H1 (cell line): ENCODE results near the gene PREX1. TPM values are rescaled to one million over a fixed set of nuclear protein-coding genes. Genes with fewer than 3 reads are reported as not detected.

Source experiments
- CTCF ChIA-PET: fragments of 300-600 bp; sonication (Branson Sonifier 250); formaldehyde crosslinking; loops from one replicate; lab custom pipeline; 2021; ENCODE audit not compliant: partially characterized antibody; lab: Charles Lee
- POLR2A ChIA-PET: fragments of 300-600 bp; sonication (Branson Sonifier 250); formaldehyde crosslinking; loops from one replicate; lab custom pipeline; 2021; ENCODE audit warnings: inconsistent platforms; ENCODE audit not compliant: partially characterized antibody; lab: Charles Lee
- DNase-seq, 2 experiments: peaks; one replicate each; pipeline versions ENCODE4 v3.0.0 to v3.0.0-alpha.2; 2010 to 2022; ENCODE audit warnings: low spot score in 2 of 2, low read depth in 1 of 2, mixed read lengths in 1 of 2
- FAIRE-seq: peaks from 2 replicates; lab custom pipeline; 2011; peaks lifted over from hg19 to GRCh38; lab: Jason Lieb, UNC
- H2AFZ ChIP-seq: 2 replicates; pipeline ENCODE4 v1.8.1; 2012; ENCODE audit warnings: low read length, inconsistent platforms
- H2AK5ac ChIP-seq: 2 replicates; pipeline ENCODE4 v1.6.1; 2013; ENCODE audit warnings: low read depth, low read length
- H2BK120ac ChIP-seq: replicated peaks from 2 replicates; pipeline ENCODE3; 2013; ENCODE audit warnings: low read depth, low read length, inconsistent platforms
- H2BK12ac ChIP-seq: 2 replicates; pipeline ENCODE4 v1.6.1; 2013; ENCODE audit warnings: low read depth, low read length
- H2BK15ac ChIP-seq: 2 replicates; pipeline ENCODE4 v1.6.1; 2013; ENCODE audit warnings: low read length
- H2BK20ac ChIP-seq: 2 replicates; pipeline ENCODE4 v1.6.1; 2013; ENCODE audit warnings: low read length
- H2BK5ac ChIP-seq: 2 replicates; pipeline ENCODE4 v1.6.1; 2013; ENCODE audit warnings: low read depth, low read length
- H3K14ac ChIP-seq: 2 replicates; pipeline ENCODE4 v1.6.1; 2013; ENCODE audit warnings: inconsistent platforms; ENCODE audit not compliant: insufficient read length
- H3K18ac ChIP-seq: 2 replicates; pipeline ENCODE4 v1.6.1; 2013; ENCODE audit warnings: low read length; ENCODE audit errors: extremely low read depth
- H3K23ac ChIP-seq: 2 replicates; pipeline ENCODE4 v1.6.1; 2013; ENCODE audit warnings: inconsistent platforms; ENCODE audit not compliant: insufficient read length
- H3K23me2 ChIP-seq: 2 replicates; pipeline ENCODE4 v1.6.1; 2013; ENCODE audit warnings: low read depth, low read length
- H3K27ac ChIP-seq: 2 replicates; pipeline ENCODE4 v1.6.1; 2011; ENCODE audit warnings: low read depth, low read length, inconsistent platforms
- H3K27me3 ChIP-seq, 4 experiments: replicated peaks in 1 of 4; 1 replicate in 1 of 4; 2 replicates in 3 of 4; pipeline versions ENCODE4 v1.6.1 to v1.8.1; 2011 to 2013; ENCODE audit warnings: low read length in 3 of 4, mild to moderate bottlenecking in 3 of 4, inconsistent platforms in 2 of 4, mixed read lengths in 2 of 4, moderate library complexity in 1 of 4; ENCODE audit not compliant: control insufficient read depth in 3 of 4, insufficient read depth in 3 of 4; ENCODE audit errors: extremely low read depth in 1 of 4
- H3K36me3 ChIP-seq, 4 experiments: 2 replicates each; pipeline versions ENCODE4 v1.6.1 to v1.8.1; 2011 to 2013; ENCODE audit warnings: mild to moderate bottlenecking in 4 of 4, low read length in 3 of 4, moderate library complexity in 2 of 4, control low read depth in 1 of 4, inconsistent platforms in 1 of 4; ENCODE audit not compliant: insufficient read depth in 4 of 4, control insufficient read depth in 2 of 4
- H3K4ac ChIP-seq: replicated peaks from 2 replicates; pipeline ENCODE3; 2013; ENCODE audit warnings: low read length, low read depth, mixed read lengths, inconsistent platforms; ENCODE audit not compliant: insufficient read length
- H3K4me1 ChIP-seq, 4 experiments: replicated peaks in 1 of 4; 1 replicate in 1 of 4; 2 replicates in 3 of 4; pipeline versions ENCODE4 v1.6.1 to v1.8.1; 2011 to 2013; ENCODE audit warnings: low read length in 3 of 4, inconsistent platforms in 2 of 4, mixed read lengths in 1 of 4; ENCODE audit not compliant: insufficient read depth in 4 of 4, control insufficient read depth in 3 of 4
- H3K4me2 ChIP-seq, 2 experiments: 2 replicates each; pipeline versions ENCODE4 v1.6.1 to v1.8.1; 2011 to 2013; ENCODE audit warnings: low read depth in 2 of 2, low read length in 2 of 2, control low read depth in 1 of 2, inconsistent platforms in 1 of 2, mild to moderate bottlenecking in 1 of 2; ENCODE audit not compliant: insufficient read depth in 1 of 2
- H3K4me3 ChIP-seq, 4 experiments: fragments of 200-600, 300-600 bp in 1 of 4; sonication (generic), shearing (Covaris generic), sonication (Bioruptor Twin) in 1 of 4; 2 replicates each; pipeline versions ENCODE4 v1.5.1 to v1.8.1; 2011 to 2016; ENCODE audit warnings: low read length in 4 of 4, low read depth in 3 of 4, control low read depth in 2 of 4, inconsistent platforms in 2 of 4, mild to moderate bottlenecking in 2 of 4, mixed read lengths in 1 of 4, moderate library complexity in 1 of 4; ENCODE audit not compliant: insufficient read depth in 2 of 4; ENCODE audit errors: extremely low read depth in 1 of 4
- H3K56ac ChIP-seq: replicated peaks from 2 replicates; pipeline ENCODE3; 2013; ENCODE audit warnings: low read depth, mild to moderate bottlenecking, mixed read lengths, low read length, inconsistent platforms; ENCODE audit not compliant: insufficient read length
- H3K79me1 ChIP-seq: 2 replicates; pipeline ENCODE4 v1.6.1; 2013; ENCODE audit warnings: low read depth, low read length, control low read depth
- H3K79me2 ChIP-seq, 2 experiments: 2 replicates each; pipeline versions ENCODE4 v1.6.1 to v1.8.1; 2012 to 2013; ENCODE audit warnings: low read length in 2 of 2, mild to moderate bottlenecking in 2 of 2, inconsistent platforms in 1 of 2; ENCODE audit not compliant: insufficient read depth in 2 of 2, control insufficient read depth in 1 of 2
- H3K9ac ChIP-seq, 4 experiments: replicated peaks in 1 of 4; 1 replicate in 1 of 4; 2 replicates in 3 of 4; pipeline versions ENCODE4 v1.6.1 to v1.8.1; 2011 to 2013; ENCODE audit warnings: low read depth in 3 of 4, low read length in 3 of 4, control low read depth in 2 of 4, mild to moderate bottlenecking in 2 of 4, moderate library complexity in 2 of 4, inconsistent platforms in 1 of 4; ENCODE audit errors: extremely low read depth in 1 of 4
- H3K9me3 ChIP-seq, 2 experiments: 2 replicates each; pipeline versions ENCODE4 v1.6.1 to v1.8.1; 2012 to 2013; ENCODE audit warnings: mild to moderate bottlenecking in 2 of 2, moderate library complexity in 2 of 2, control low read depth in 1 of 2, inconsistent platforms in 1 of 2, low read depth in 1 of 2, low read length in 1 of 2, mixed read lengths in 1 of 2; ENCODE audit not compliant: insufficient read depth in 2 of 2
- H4K20me1 ChIP-seq, 2 experiments: replicated peaks in 1 of 2; 2 replicates each; pipeline versions ENCODE3 to v1.8.1; 2011 to 2013; ENCODE audit warnings: inconsistent platforms in 2 of 2, low read length in 2 of 2, mild to moderate bottlenecking in 1 of 2; ENCODE audit not compliant: insufficient read depth in 2 of 2, control insufficient read depth in 1 of 2
- H4K5ac ChIP-seq: 2 replicates; pipeline ENCODE4 v1.6.1; 2013; ENCODE audit warnings: low read length, low read depth, mixed read lengths, inconsistent platforms; ENCODE audit not compliant: insufficient read length
- H4K8ac ChIP-seq: 2 replicates; pipeline ENCODE4 v1.8.0; 2013; ENCODE audit warnings: mild to moderate bottlenecking, moderate library complexity, low read length, inconsistent platforms; ENCODE audit not compliant: insufficient read depth; ENCODE audit errors: extremely low read depth
- H4K91ac ChIP-seq: replicated peaks from 2 replicates; pipeline ENCODE3; 2013; ENCODE audit warnings: low read length, mixed read lengths, inconsistent platforms; ENCODE audit not compliant: insufficient read length
- EP300 ChIP-seq, 2 experiments: IDR thresholded peaks; 1 replicate in 1 of 2; 2 replicates in 1 of 2; pipeline ENCODE4 v1.6.1; 2011 to 2012; ENCODE audit warnings: low read depth in 2 of 2, low read length in 2 of 2, mild to moderate bottlenecking in 2 of 2, borderline replicate concordance in 1 of 2, inconsistent platforms in 1 of 2, moderate library complexity in 1 of 2
- SRF ChIP-seq: IDR thresholded peaks from 2 replicates; pipeline ENCODE4 v1.6.1; 2011; ENCODE audit warnings: mild to moderate bottlenecking, low read depth, low read length, moderate library complexity
- WGBS, 2 experiments: shearing (Covaris generic) in 1 of 2; methylation state at CpG; one replicate each; pipeline versions ENCODE4 v1.1.6 to v1.1.7; 2013 to 2015; ENCODE audit warnings: low lambda C conversion rate in 2 of 2, mixed read lengths in 2 of 2, inconsistent platforms in 1 of 2, low coverage in 1 of 2, missing lambda C conversion rate in 1 of 2; ENCODE audit not compliant: insufficient replicate concordance in 2 of 2, insufficient coverage in 1 of 2, insufficient read length in 1 of 2; ENCODE audit errors: extremely low coverage in 1 of 2, missing lambda C conversion rate in 1 of 2; 5-methylcytosine and 5-hydroxymethylcytosine counted together
- polyA plus RNA-seq, 7 experiments: library from polyadenylated mRNA; depleted of rRNA in 3 of 7; stranded (reverse) in 5 of 7; unstranded in 2 of 7; fragments of >200 nt in 5 of 7; fragments of 200-250 nt in 2 of 7; gene quantifications; 1 replicate in 5 of 7; 2 replicates in 1 of 7; 4 replicates in 1 of 7; pipeline versions ENCODE4 v1.2.1 to v1.2.3, GENCODE V29; 2011 to 2013; ENCODE audit warnings: missing spikeins in 2 of 7, mixed read lengths in 2 of 7
- total RNA-seq: library from RNA; stranded (reverse); fragmentation: NEBNext Ultra II Directional; extraction: Animal tissue kit (Norgen Biotek cat#: 25700); gene quantifications from 2 replicates; pipeline ENCODE4 v1.2.1, GENCODE V29; 2021

The PREX1 gene
- total and polyA plus RNA-seq, 2 of the 8 experiments (the other 6 are each of a cell fraction or from before 2014, with no cell fraction given), result 10.7 to 12.8 TPM

- H4K8ac ChIP-seq, result no peak overlapping the region
- no peaks in the 10 kb centered on the region; a peak in 1 of 7 replicates for H3K4me1 ChIP-seq
- H2BK120ac ChIP-seq, result no peak overlapping the region
- H2AFZ ChIP-seq, result no peak overlapping the region
- H4K20me1 ChIP-seq, result no peaks in the 10 kb centered on the region
- no peak for TF ChIP-seq SRF
- no peak for TF ChIP-seq EP300 (IDR thresholded peaks at IDR 0.05; ENCODE audit: borderline replicate concordance in 1 of 2, low read depth in 2 of 2, low read length in 2 of 2)
- no peaks in the 10 kb centered on the region for H3K23me2 ChIP-seq
- 85% methylated on average over 2 of the region's 2 CpGs; no CpG with 5 or more reads in 1 of the 2 experiments for WGBS, 2 experiments
- DNase-seq (no peak), FAIRE-seq (no peak)
- H3K36me3 ChIP-seq, result no peaks in the 10 kb centered on the region
- POLR2A ChIA-PET, result no interaction called here
- H3K27me3 ChIP-seq, result peaks cover 0 to 3% (median 0%) of the 10 kb centered on the region in 4 experiments; a peak in 1 of 7 replicates
- H3K4me2 ChIP-seq, result no peak overlapping the region
- H2BK5ac ChIP-seq, result no peak overlapping the region
- no peak overlapping the region for H2BK12ac ChIP-seq
- H3K18ac ChIP-seq, result no peak overlapping the region
- CTCF ChIA-PET, result interaction anchor here (1.4 kb wide), 1 partner anchor 178 kb away, joined by 4 read pairs; no protein-coding TSS in a partner anchor
- no peak overlapping the region for H2BK15ac ChIP-seq
- no peak overlapping the region for H3K27ac ChIP-seq
- no peak overlapping the region for H3K4ac ChIP-seq
- no peak overlapping the region for H4K91ac ChIP-seq
- no peak overlapping the region for H2AK5ac ChIP-seq
- H4K5ac ChIP-seq, result no peak overlapping the region
- H3K9ac ChIP-seq, result no peak overlapping the region
- no peak overlapping the region for H3K14ac ChIP-seq
- H3K56ac ChIP-seq, result no peak overlapping the region
- no peaks in the 10 kb centered on the region for H3K9me3 ChIP-seq
- H2BK20ac ChIP-seq, result no peak overlapping the region
- no peaks in the 10 kb centered on the region for H3K79me1 ChIP-seq
- no peak overlapping the region for H3K23ac ChIP-seq
- H3K79me2 ChIP-seq, result no peaks in the 10 kb centered on the region
- no peak overlapping the region for H3K4me3 ChIP-seq
Observed at GRCh38 chr20:48835390-48835789, 7.6 kb upstream of the PREX1 start.
